ENCODE data around the gene OR52E2.

Gene OR52E2

DNA sequence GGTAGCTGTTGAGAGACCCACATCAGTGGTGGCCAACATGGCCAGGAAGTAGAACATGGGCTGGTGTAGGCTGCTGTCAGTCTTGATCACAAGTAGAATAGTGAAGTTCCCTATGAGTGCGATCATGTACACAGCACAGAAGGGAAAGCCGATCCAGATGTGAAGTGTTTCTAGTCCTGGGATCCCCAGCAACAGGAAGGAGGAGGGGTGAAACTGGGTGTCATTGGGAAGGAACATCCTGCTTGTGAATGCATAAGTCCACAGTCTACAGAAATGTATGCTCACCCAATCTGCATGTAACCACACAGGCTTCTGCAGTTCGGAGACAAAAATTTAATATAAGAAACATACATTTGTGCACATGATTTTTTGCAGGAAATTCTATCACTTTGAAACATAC is at the start of gene OR52E2:
TSS of gene OR52E2 (minus strand) at position 237 of the 400 bp plus-strand sequence. CDS start at position 237, 0 bp downstream.
- H3K4me1 ChIP-seq (ENCODE audit: control insufficient read depth, insufficient read depth, low read length): no peaks in the 10 kb centered on the region
- H3K9me3 ChIP-seq (ENCODE audit: control insufficient read depth in 2 of 2, low read length in 2 of 2): no peaks in the 10 kb centered on the region
- no peak within 1 kb of the TSS for H3K9ac ChIP-seq (ENCODE audit: low read length in 2 of 2)
- H3K4me3 ChIP-seq (ENCODE audit: low read length in 2 of 2): no peak within 1 kb of the TSS
- H3K36me3 ChIP-seq (ENCODE audit: control insufficient read depth in 2 of 2, insufficient read depth in 2 of 2, low read length in 2 of 2): no peaks in the 10 kb centered on the region
- no peak within 1 kb of the TSS for H3K27ac ChIP-seq (ENCODE audit: low read length)
- H3K27me3 ChIP-seq (ENCODE audit: control insufficient read depth in 1 of 2, insufficient read depth in 2 of 2, low read length in 2 of 2): no peaks in the 10 kb centered on the region

DNA sequence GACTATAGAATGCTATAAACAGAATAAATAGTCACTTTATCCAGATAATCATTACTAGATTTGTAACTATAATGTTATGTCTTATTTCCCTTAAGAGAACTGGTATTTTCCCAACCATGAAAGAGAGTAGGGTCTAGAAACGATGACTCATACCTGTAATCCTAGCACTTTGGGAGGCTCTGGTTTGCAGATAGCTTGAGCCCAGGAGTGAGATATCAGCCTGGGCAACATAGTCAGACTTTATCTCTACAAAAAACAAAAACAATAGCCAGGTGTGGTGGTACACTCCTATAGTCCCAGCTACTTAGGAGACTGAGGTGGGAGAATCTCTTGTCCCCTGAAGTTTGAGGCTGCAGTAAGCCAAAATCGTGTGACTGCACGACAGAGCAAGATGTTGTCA is 47.9 kb upstream of the OR52E2 start:
- Histone ChIP-seq H3K4me1 (ENCODE audit: control insufficient read depth, insufficient read depth, low read length) (no peaks in the 10 kb centered on the region), H3K9me3 (ENCODE audit: control insufficient read depth in 2 of 2, low read length in 2 of 2) (peaks cover 0 to 2% of the 10 kb centered on the region in 2 donors), H3K27ac (ENCODE audit: low read length) (no peak overlapping the region), H3K27me3 (ENCODE audit: control insufficient read depth in 1 of 2, insufficient read depth in 2 of 2, low read length in 2 of 2) (peaks cover 2 to 4% of the 10 kb centered on the region in 2 donors), H3K4me3 (ENCODE audit: low read length in 2 of 2) (no peak overlapping the region), H3K9ac (ENCODE audit: low read length in 2 of 2) (no peak overlapping the region), H3K36me3 (ENCODE audit: control insufficient read depth in 2 of 2, insufficient read depth in 2 of 2, low read length in 2 of 2) (no peaks in the 10 kb centered on the region)

DNA sequence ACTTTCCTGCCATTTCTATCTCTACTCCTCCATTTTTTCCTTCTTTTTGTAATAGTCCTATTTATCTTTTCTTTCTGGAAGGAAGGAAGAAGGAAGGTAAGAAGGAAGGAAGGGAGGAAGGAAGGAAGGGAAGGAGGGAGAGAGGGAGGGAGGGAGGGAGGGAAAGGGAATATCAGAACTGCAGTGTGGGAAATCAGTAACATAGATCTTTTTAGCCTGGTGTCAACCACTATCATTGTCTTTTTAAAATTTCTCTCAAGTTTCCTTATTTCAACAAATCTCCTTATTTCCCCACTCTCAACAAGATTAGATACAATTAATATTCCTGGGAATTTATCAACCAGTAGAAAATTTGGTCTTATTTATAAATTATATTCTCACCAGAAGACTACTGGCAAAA is 43.6 kb upstream of the OR52E2 start:
- Histone ChIP-seq H3K4me3 (ENCODE audit: low read length in 2 of 2) (no peak overlapping the region), H3K27me3 (ENCODE audit: control insufficient read depth in 1 of 2, insufficient read depth in 2 of 2, low read length in 2 of 2) (peaks cover 2 to 4% of the 10 kb centered on the region in 2 donors), H3K4me1 (ENCODE audit: control insufficient read depth, insufficient read depth, low read length) (no peaks in the 10 kb centered on the region), H3K36me3 (ENCODE audit: control insufficient read depth in 2 of 2, insufficient read depth in 2 of 2, low read length in 2 of 2) (no peaks in the 10 kb centered on the region), H3K27ac (ENCODE audit: low read length) (no peak overlapping the region), H3K9me3 (ENCODE audit: control insufficient read depth in 2 of 2, low read length in 2 of 2) (peaks cover 0 to 2% of the 10 kb centered on the region in 2 donors), H3K9ac (ENCODE audit: low read length in 2 of 2) (no peak overlapping the region)

DNA sequence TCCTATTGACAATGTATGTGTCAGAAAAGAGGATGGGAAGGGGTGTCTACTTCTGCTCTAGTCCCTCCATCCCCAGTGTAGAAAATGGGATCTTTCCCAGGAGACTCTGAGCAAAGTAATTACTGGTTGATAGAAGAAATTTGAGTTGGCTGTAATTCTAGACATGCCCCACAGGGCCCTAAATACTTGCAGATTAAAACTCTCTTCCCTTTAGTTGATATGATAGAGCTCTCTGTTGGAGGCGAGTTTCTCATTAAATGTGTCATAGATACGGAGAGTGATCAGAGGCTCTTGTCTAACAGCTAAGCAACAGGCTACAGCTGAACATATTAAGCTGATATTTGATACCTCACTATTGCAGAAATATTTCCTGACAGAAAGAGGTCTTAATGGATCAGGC is 42.8 kb upstream of the OR52E2 start:
- Histone ChIP-seq H3K9ac (ENCODE audit: low read length in 2 of 2) (no peak overlapping the region), H3K36me3 (ENCODE audit: control insufficient read depth in 2 of 2, insufficient read depth in 2 of 2, low read length in 2 of 2) (no peaks in the 10 kb centered on the region), H3K27me3 (ENCODE audit: control insufficient read depth in 1 of 2, insufficient read depth in 2 of 2, low read length in 2 of 2) (peaks cover 2 to 4% of the 10 kb centered on the region in 2 donors), H3K27ac (ENCODE audit: low read length) (no peak overlapping the region), H3K4me1 (ENCODE audit: control insufficient read depth, insufficient read depth, low read length) (no peaks in the 10 kb centered on the region), H3K9me3 (ENCODE audit: control insufficient read depth in 2 of 2, low read length in 2 of 2) (peaks cover 0 to 2% of the 10 kb centered on the region in 2 donors), H3K4me3 (ENCODE audit: low read length in 2 of 2) (no peak overlapping the region)

DNA sequence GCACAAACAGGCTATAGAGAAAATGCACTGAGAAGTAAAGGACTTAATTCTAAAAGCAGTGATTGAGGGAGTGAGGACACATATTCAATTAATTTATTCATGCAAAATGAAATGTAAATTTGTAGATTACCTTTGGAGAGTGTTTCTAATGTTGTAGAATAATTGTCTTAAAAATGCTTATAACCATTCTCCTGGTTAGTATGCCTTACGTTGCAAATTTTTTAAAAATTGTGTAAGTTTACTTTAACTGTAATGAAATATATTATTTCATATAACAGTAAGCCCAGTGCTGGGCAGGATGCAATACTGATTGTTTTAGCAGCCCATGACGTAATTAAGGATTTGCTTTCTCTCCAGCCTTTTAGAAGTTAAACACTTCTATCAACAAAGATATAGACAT is 36.6 kb upstream of the OR52E2 start:
- Histone ChIP-seq H3K4me1 (ENCODE audit: control insufficient read depth, insufficient read depth, low read length) (no peaks in the 10 kb centered on the region), H3K27ac (ENCODE audit: low read length) (no peak overlapping the region), H3K9ac (ENCODE audit: low read length in 2 of 2) (no peak overlapping the region)

DNA sequence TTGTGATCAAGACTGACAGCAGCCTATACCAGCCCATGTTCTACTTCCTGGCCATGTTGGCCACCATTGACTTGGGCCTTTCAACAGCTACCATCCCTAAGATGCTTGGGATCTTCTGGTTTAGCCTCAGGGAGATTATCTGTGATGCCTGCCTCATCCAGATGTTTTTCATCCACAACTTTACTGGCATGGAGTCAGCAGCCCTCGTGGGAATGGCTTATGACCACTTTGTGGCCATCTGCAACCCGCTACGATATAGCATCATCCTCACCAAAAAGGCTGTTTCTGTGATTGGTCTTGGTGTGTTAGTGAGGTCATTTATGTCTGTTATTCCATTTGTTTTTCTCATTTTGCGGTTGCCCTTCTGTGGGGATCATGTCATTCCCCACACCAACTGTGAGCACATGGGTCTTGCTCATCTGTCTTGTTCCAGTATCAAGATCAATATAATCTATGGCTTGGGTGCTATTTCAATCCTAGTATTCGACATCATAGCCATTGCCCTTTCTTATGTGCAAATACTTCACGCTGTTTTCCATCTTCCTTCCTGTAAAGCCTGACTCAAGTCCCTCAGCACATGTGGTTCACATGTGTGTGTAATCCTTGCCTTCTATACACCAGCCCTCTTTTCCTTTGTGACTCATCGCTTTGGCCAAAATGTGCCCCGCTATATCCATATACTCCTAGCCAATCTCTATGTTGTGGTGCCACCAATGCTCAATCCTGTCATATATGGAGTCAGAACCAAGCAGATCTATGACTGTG is 33.6 kb upstream of the OR52E2 start:
- H3K27ac ChIP-seq (ENCODE audit: low read length): no peak overlapping the region
- H3K4me3 ChIP-seq (ENCODE audit: low read length in 2 of 2): no peak overlapping the region
- H3K4me1 ChIP-seq (ENCODE audit: control insufficient read depth, insufficient read depth, low read length): no peaks in the 10 kb centered on the region
- no peaks in the 10 kb centered on the region for H3K36me3 ChIP-seq (ENCODE audit: control insufficient read depth in 2 of 2, insufficient read depth in 2 of 2, low read length in 2 of 2)
- no peaks in the 10 kb centered on the region for H3K27me3 ChIP-seq (ENCODE audit: control insufficient read depth in 1 of 2, insufficient read depth in 2 of 2, low read length in 2 of 2)
- no peaks in the 10 kb centered on the region for H3K9me3 ChIP-seq (ENCODE audit: control insufficient read depth in 2 of 2, low read length in 2 of 2)
- H3K9ac ChIP-seq (ENCODE audit: low read length in 2 of 2): no peak overlapping the region

More for the DNA sequence above, 36.6 kb upstream of the OR52E2 start:
- no peaks in the 10 kb centered on the region for H3K9me3 ChIP-seq (ENCODE audit: control insufficient read depth in 2 of 2, low read length in 2 of 2)
- H3K4me3 ChIP-seq (ENCODE audit: low read length in 2 of 2): no peak overlapping the region
- H3K27me3 ChIP-seq (ENCODE audit: control insufficient read depth in 1 of 2, insufficient read depth in 2 of 2, low read length in 2 of 2): no peaks in the 10 kb centered on the region
- H3K36me3 ChIP-seq (ENCODE audit: control insufficient read depth in 2 of 2, insufficient read depth in 2 of 2, low read length in 2 of 2): no peaks in the 10 kb centered on the region

DNA sequence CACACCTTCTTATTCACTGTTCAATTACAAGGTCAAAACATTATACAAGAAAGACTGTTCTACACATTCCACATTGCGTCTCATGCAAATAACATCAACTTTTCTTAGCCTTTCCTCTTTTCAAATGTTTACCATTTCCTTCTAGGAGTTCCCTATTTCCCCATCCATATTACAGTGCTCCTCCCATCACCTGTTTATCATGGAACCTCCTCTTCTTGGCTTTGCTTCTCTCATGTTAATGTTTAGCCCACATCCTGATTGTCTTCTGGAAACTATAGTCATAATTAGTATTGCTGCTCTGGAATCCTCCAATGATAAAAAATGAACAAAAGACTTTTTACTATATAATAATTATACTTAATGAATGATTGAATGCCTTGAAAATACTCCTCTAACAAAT is 31.2 kb upstream of the OR52E2 start:
- Histone ChIP-seq H3K9ac (ENCODE audit: low read length in 2 of 2) (no peak overlapping the region), H3K27ac (ENCODE audit: low read length) (no peak overlapping the region), H3K4me3 (ENCODE audit: low read length in 2 of 2) (no peak overlapping the region), H3K36me3 (ENCODE audit: control insufficient read depth in 2 of 2, insufficient read depth in 2 of 2, low read length in 2 of 2) (no peaks in the 10 kb centered on the region), H3K27me3 (ENCODE audit: control insufficient read depth in 1 of 2, insufficient read depth in 2 of 2, low read length in 2 of 2) (no peaks in the 10 kb centered on the region), H3K9me3 (ENCODE audit: control insufficient read depth in 2 of 2, low read length in 2 of 2) (no peaks in the 10 kb centered on the region), H3K4me1 (ENCODE audit: control insufficient read depth, insufficient read depth, low read length) (no peaks in the 10 kb centered on the region)

DNA sequence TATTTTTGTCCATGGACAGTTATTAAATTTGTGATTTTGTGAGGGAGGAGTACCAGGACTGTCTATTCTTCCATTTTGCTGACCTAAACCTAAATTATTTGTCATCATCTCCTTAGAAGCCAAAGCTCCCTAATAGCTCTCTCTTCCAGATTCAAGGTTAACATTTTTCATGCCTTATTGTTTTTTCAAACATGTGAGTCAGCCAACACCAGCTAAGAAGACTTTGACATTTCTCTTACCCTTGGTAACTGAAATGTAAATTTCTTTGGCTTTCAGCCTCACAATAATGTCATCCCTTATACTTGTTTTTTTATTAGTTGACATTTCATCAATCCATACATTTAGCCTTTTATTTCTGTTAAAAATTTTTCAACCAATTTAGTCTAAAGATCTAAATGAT is 29.1 kb upstream of the OR52E2 start:
- Histone ChIP-seq H3K36me3 (ENCODE audit: control insufficient read depth in 2 of 2, insufficient read depth in 2 of 2, low read length in 2 of 2) (no peaks in the 10 kb centered on the region), H3K4me1 (ENCODE audit: control insufficient read depth, insufficient read depth, low read length) (no peaks in the 10 kb centered on the region), H3K9me3 (ENCODE audit: control insufficient read depth in 2 of 2, low read length in 2 of 2) (no peaks in the 10 kb centered on the region), H3K27ac (ENCODE audit: low read length) (no peak overlapping the region), H3K27me3 (ENCODE audit: control insufficient read depth in 1 of 2, insufficient read depth in 2 of 2, low read length in 2 of 2) (no peaks in the 10 kb centered on the region), H3K4me3 (ENCODE audit: low read length in 2 of 2) (no peak overlapping the region), H3K9ac (ENCODE audit: low read length in 2 of 2) (no peak overlapping the region)

DNA sequence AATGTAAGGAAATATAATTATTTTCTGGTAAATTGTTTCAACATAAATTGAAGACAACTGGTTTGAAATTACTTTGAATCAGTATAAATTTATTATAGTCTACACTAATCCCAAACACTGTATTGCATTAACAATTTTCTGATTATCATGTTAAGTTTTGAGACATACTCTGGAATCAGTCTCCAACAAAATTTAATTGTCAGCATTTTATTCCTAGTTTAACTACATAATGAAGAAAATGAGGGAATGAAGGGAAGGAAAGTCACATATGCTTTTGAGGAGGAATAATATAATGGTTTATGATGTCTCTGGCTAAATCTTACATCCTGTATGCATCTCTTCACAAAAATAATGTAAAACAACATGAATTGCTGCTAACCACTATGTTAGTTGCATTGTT is 24.2 kb upstream of the OR52E2 start:
- no peaks in the 10 kb centered on the region for H3K36me3 ChIP-seq (ENCODE audit: control insufficient read depth in 2 of 2, insufficient read depth in 2 of 2, low read length in 2 of 2)
- no peak overlapping the region for H3K4me3 ChIP-seq (ENCODE audit: low read length in 2 of 2)
- no peak overlapping the region for H3K27ac ChIP-seq (ENCODE audit: low read length)
- no peaks in the 10 kb centered on the region for H3K27me3 ChIP-seq (ENCODE audit: control insufficient read depth in 1 of 2, insufficient read depth in 2 of 2, low read length in 2 of 2)
- no peaks in the 10 kb centered on the region for H3K4me1 ChIP-seq (ENCODE audit: control insufficient read depth, insufficient read depth, low read length)
- H3K9ac ChIP-seq (ENCODE audit: low read length in 2 of 2): no peak overlapping the region
- no peaks in the 10 kb centered on the region for H3K9me3 ChIP-seq (ENCODE audit: control insufficient read depth in 2 of 2, low read length in 2 of 2)

DNA sequence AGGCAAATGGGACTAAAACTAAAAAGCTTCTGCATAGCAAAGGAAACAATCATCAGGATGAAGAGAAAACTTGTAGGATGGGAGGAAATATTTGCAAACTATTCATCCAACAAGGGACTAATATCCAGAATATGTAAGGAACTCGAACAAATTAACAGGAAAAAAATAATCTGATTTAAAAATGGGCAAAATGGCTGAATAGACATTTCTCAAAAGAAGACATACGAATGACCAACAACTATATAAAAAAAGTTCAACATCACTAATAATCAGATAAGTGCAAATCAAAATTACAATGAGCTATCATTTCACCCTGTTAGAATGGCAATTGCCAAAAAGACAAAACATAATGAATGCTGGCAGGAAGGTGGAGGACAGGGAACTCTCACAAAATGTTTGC is 22.0 kb upstream of the OR52E2 start:
- no peaks in the 10 kb centered on the region for H3K36me3 ChIP-seq (ENCODE audit: control insufficient read depth in 2 of 2, insufficient read depth in 2 of 2, low read length in 2 of 2)
- H3K27ac ChIP-seq (ENCODE audit: low read length): no peak overlapping the region

DNA sequence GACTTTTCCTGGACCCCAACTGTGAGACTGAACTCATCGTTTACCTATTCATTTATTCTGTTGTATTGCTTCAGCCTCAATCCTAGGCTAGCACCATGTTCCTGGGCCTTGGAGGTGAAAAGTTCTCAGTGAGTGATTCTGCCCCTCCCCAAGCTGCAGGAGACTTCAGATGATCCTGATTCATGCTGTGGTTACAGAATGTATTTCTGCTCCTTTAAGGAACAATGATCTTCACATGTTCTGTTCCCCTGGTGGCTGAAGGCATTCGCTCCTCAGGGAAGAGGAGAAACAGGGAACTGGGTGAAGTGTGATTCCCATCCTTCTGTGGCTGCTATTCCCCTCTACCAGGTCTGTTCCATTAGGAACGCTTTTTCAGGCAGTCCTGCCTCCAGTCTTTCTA is 12.4 kb upstream of the OR52E2 start:
- H3K36me3 ChIP-seq (ENCODE audit: control insufficient read depth in 2 of 2, insufficient read depth in 2 of 2, low read length in 2 of 2): no peaks in the 10 kb centered on the region
- no peaks in the 10 kb centered on the region for H3K4me1 ChIP-seq (ENCODE audit: control insufficient read depth, insufficient read depth, low read length)
- H3K9me3 ChIP-seq (ENCODE audit: control insufficient read depth in 2 of 2, low read length in 2 of 2): no peaks in the 10 kb centered on the region
- no peaks in the 10 kb centered on the region for H3K27me3 ChIP-seq (ENCODE audit: control insufficient read depth in 1 of 2, insufficient read depth in 2 of 2, low read length in 2 of 2)
- no peak overlapping the region for H3K27ac ChIP-seq (ENCODE audit: low read length)
- no peak overlapping the region for H3K9ac ChIP-seq (ENCODE audit: low read length in 2 of 2)
- no peak overlapping the region for H3K4me3 ChIP-seq (ENCODE audit: low read length in 2 of 2)

More for the DNA sequence above, 22.0 kb upstream of the OR52E2 start:
- no peaks in the 10 kb centered on the region for H3K4me1 ChIP-seq (ENCODE audit: control insufficient read depth, insufficient read depth, low read length)
- H3K9ac ChIP-seq (ENCODE audit: low read length in 2 of 2): no peak overlapping the region
- H3K4me3 ChIP-seq (ENCODE audit: low read length in 2 of 2): no peak overlapping the region
- no peaks in the 10 kb centered on the region for H3K27me3 ChIP-seq (ENCODE audit: control insufficient read depth in 1 of 2, insufficient read depth in 2 of 2, low read length in 2 of 2)
- no peaks in the 10 kb centered on the region for H3K9me3 ChIP-seq (ENCODE audit: control insufficient read depth in 2 of 2, low read length in 2 of 2)

Data from stomach smooth muscle (tissue), 2 donors.